Activated T-helper 1 cell treated with anti-CD3 and anti-CD28 coated beads, Interleukin-12 subunit alpha, Interleukin-12 subunit beta, Interleukin-2, Interleukin-4 antibody, amounts not matched to agents 30 ng/mL and 10 ng/mL and 1 ng/mL, durations not matched to agents 14 hours and 24 hours and 36 hours (primary cell): ENCODE data around the gene LPO. TPM values are rescaled to one million over a fixed set of nuclear protein-coding genes. Genes with fewer than 3 reads are reported as not detected.

Experiments used
- DNase-seq: peaks from one replicate; pipeline ENCODE4 v3.0.0; 2021; ENCODE audit warnings: low spot score
- H3K27ac Mint-ChIP-seq: one replicate; pipeline ENCODE4 v1.8.0; 2021; ENCODE audit warnings: mild to moderate bottlenecking, mixed read lengths
- H3K27me3 Mint-ChIP-seq: one replicate; pipeline ENCODE4 v1.8.0; 2022; ENCODE audit warnings: mild to moderate bottlenecking, moderate library complexity, mixed read lengths; ENCODE audit not compliant: insufficient read depth
- H3K36me3 Mint-ChIP-seq: one replicate; pipeline ENCODE4 v1.8.0; 2021; ENCODE audit warnings: low read depth, mixed read lengths
- H3K4me1 Mint-ChIP-seq: one replicate; pipeline ENCODE4 v1.8.0; 2021; ENCODE audit warnings: low read depth, mixed read lengths
- H3K4me3 Mint-ChIP-seq: one replicate; pipeline ENCODE4 v1.8.0; 2021; ENCODE audit warnings: mild to moderate bottlenecking, moderate library complexity, mixed read lengths
- H3K9me3 Mint-ChIP-seq: one replicate; pipeline ENCODE4 v1.8.0; 2021; ENCODE audit warnings: mixed read lengths
- intact Hi-C: fragments of 100-400 bp; cut with micrococcal nuclease; formaldehyde crosslinking; loops from one replicate; pipeline ENCODE4 v1.15.1; 2024
- total RNA-seq: library from RNA; stranded (reverse); gene quantifications from 2 replicates; pipeline ENCODE4 v1.2.3, GENCODE V29; 2022

Gene LPO
- not detected in 2 replicates for total RNA-seq

- no peaks in the 10 kb centered on the region for H3K36me3 Mint-ChIP-seq
These were observed at the start of gene LPO for GRCh38 chr17:58238147-58238634. Gene LPO, plus strand, starts transcription at chr17:58238584. Its CDS starts 4,396 bp downstream, at chr17:58242980.

GRCh38 chr17:58189436-58190146, 48.8 kb upstream of the LPO start:
- peaks cover 11% of the 10 kb centered on the region for H3K27me3 Mint-ChIP-seq
- DNase-seq = no peak
- H3K9me3 Mint-ChIP-seq = no peaks in the 10 kb centered on the region
- no peak overlapping the region for H3K4me3 Mint-ChIP-seq
- intact Hi-C loops = no loop called here
- H3K4me1 Mint-ChIP-seq = peaks cover 5% of the 10 kb centered on the region
- H3K36me3 Mint-ChIP-seq = no peaks in the 10 kb centered on the region
- H3K27ac Mint-ChIP-seq = no peak overlapping the region

More at GRCh38 chr17:58238147-58238634, at the start of gene LPO:
- intact Hi-C loops = no loop called here
- DNase-seq = no peak
- H3K4me1 Mint-ChIP-seq = no peaks in the 10 kb centered on the region
- H3K27me3 Mint-ChIP-seq = peaks cover 65% of the 10 kb centered on the region
- no peak within 1 kb of the TSS for H3K4me3 Mint-ChIP-seq
- no peaks in the 10 kb centered on the region for H3K9me3 Mint-ChIP-seq
- no peak within 1 kb of the TSS for H3K27ac Mint-ChIP-seq

- no peak for DNase-seq
- Mint-ChIP-seq H3K27ac (no peak overlapping the region), H3K27me3 (peaks cover 11% of the 10 kb centered on the region), H3K4me1 (no peaks in the 10 kb centered on the region), H3K36me3 (no peaks in the 10 kb centered on the region), H3K9me3 (no peaks in the 10 kb centered on the region), H3K4me3 (no peak overlapping the region)
- intact Hi-C loops = no loop called here
These were observed 47.0 kb upstream of the LPO start for GRCh38 chr17:58191241-58191896.

GRCh38 chr17:58192612-58193011, 45.8 kb upstream of the LPO start, which contains the start of gene EPX:
Gene EPX, plus strand, starts transcription at chr17:58192726. Its CDS starts 121 bp downstream, at chr17:58192847.
- no peaks in the 10 kb centered on the region for H3K4me1 Mint-ChIP-seq
- no peaks in the 10 kb centered on the region for H3K36me3 Mint-ChIP-seq
- no peaks in the 10 kb centered on the region for H3K9me3 Mint-ChIP-seq
- intact Hi-C loops = no loop called here
- H3K27ac Mint-ChIP-seq = no peak within 1 kb of the TSS
- no peak for DNase-seq
- peaks cover 11% of the 10 kb centered on the region for H3K27me3 Mint-ChIP-seq
- H3K4me3 Mint-ChIP-seq = no peak within 1 kb of the TSS

GRCh38 chr17:58193641-58194255, 44.6 kb upstream of the LPO start:
- H3K27me3 Mint-ChIP-seq = peaks cover 11% of the 10 kb centered on the region
- no peaks in the 10 kb centered on the region for H3K36me3 Mint-ChIP-seq
- H3K4me3 Mint-ChIP-seq = no peak overlapping the region
- intact Hi-C loops = no loop called here
- no peak overlapping the region for H3K27ac Mint-ChIP-seq
- no peaks in the 10 kb centered on the region for H3K9me3 Mint-ChIP-seq
- no peak for DNase-seq
- no peaks in the 10 kb centered on the region for H3K4me1 Mint-ChIP-seq

GRCh38 chr17:58195518-58196123, 42.8 kb upstream of the LPO start:
- no peaks in the 10 kb centered on the region for H3K9me3 Mint-ChIP-seq
- H3K27ac Mint-ChIP-seq = no peak overlapping the region
- DNase-seq = no peak
- intact Hi-C loops = no loop called here
- H3K4me3 Mint-ChIP-seq = no peak overlapping the region
- no peaks in the 10 kb centered on the region for H3K4me1 Mint-ChIP-seq
- peaks cover 17% of the 10 kb centered on the region for H3K27me3 Mint-ChIP-seq
- H3K36me3 Mint-ChIP-seq = no peaks in the 10 kb centered on the region

- Mint-ChIP-seq H3K36me3 (no peaks in the 10 kb centered on the region), H3K27me3 (peaks cover 10% of the 10 kb centered on the region), H3K4me1 (no peaks in the 10 kb centered on the region), H3K9me3 (no peaks in the 10 kb centered on the region), H3K27ac (no peak overlapping the region), H3K4me3 (no peak overlapping the region)
- intact Hi-C loops = no loop called here
- DNase-seq = no peak
These were observed 41.8 kb upstream of the LPO start for GRCh38 chr17:58196610-58197009.

GRCh38 chr17:58200024-58200633, 38.3 kb upstream of the LPO start:
- Mint-ChIP-seq H3K27me3 (peaks cover 11% of the 10 kb centered on the region), H3K4me1 (no peaks in the 10 kb centered on the region), H3K36me3 (no peaks in the 10 kb centered on the region), H3K9me3 (no peaks in the 10 kb centered on the region), H3K4me3 (no peak overlapping the region), H3K27ac (no peak overlapping the region)
- intact Hi-C loops = loop anchor here (1.0 kb wide), 1 partner anchor 247 kb away; no protein-coding TSS in a partner anchor
- DNase-seq = peak; percentile 38

- intact Hi-C loops = no loop called here
- no peak for DNase-seq
- Mint-ChIP-seq H3K9me3 (no peaks in the 10 kb centered on the region), H3K36me3 (no peaks in the 10 kb centered on the region), H3K27ac (no peak overlapping the region), H3K4me1 (no peaks in the 10 kb centered on the region), H3K27me3 (peaks cover 11% of the 10 kb centered on the region), H3K4me3 (no peak overlapping the region)
These were observed 35.5 kb upstream of the LPO start for GRCh38 chr17:58202859-58203258.

- no peak overlapping the region for H3K27ac Mint-ChIP-seq
These were observed 33.6 kb upstream of the LPO start for GRCh38 chr17:58204796-58205195.

GRCh38 chr17:58205936-58206335, 32.4 kb upstream of the LPO start:
- Mint-ChIP-seq H3K9me3 (no peaks in the 10 kb centered on the region), H3K4me3 (no peak overlapping the region), H3K27ac (no peak overlapping the region), H3K36me3 (peaks cover 14% of the 10 kb centered on the region), H3K27me3 (peaks cover 2% of the 10 kb centered on the region), H3K4me1 (no peaks in the 10 kb centered on the region)
- no peak for DNase-seq
- intact Hi-C loops = no loop called here

More at GRCh38 chr17:58204796-58205195, 33.6 kb upstream of the LPO start:
- Mint-ChIP-seq H3K27me3 (peaks cover 5% of the 10 kb centered on the region), H3K9me3 (no peaks in the 10 kb centered on the region), H3K36me3 (peaks cover 7% of the 10 kb centered on the region), H3K4me3 (no peak overlapping the region), H3K4me1 (no peaks in the 10 kb centered on the region)
- no peak for DNase-seq
- intact Hi-C loops = no loop called here

GRCh38 chr17:58207451-58207850, 30.9 kb upstream of the LPO start:
- intact Hi-C loops = no loop called here

More at GRCh38 chr17:58207451-58207850, 30.9 kb upstream of the LPO start:
- no peak for DNase-seq
- Mint-ChIP-seq H3K4me3 (no peak overlapping the region), H3K27me3 (peaks cover 1% of the 10 kb centered on the region), H3K27ac (no peak overlapping the region), H3K9me3 (no peaks in the 10 kb centered on the region), H3K36me3 (peaks cover 20% of the 10 kb centered on the region), H3K4me1 (no peaks in the 10 kb centered on the region)
